Stomach (tissue), 9 donors: ENCODE data around the gene COL6A3. TPM values are rescaled to one million over a fixed set of nuclear protein-coding genes. Genes with fewer than 3 reads are reported as not detected.

Experiments
- DNase-seq, 2 donors: peaks; one replicate each; pipeline versions ENCODE4 v3.0.0 to v3.0.0-alpha.2; 2013 to 2019
- H3K27ac ChIP-seq, 5 donors: fragments of 200-600 bp in 4 of 5; sonication (generic) in 4 of 5; one replicate each; pipeline ENCODE4 v1.5.1; 2013 to 2019; ENCODE audit warnings: mild to moderate bottlenecking in 1 of 5, moderate library complexity in 1 of 5
- H3K27me3 ChIP-seq, 3 donors: fragments of 200-600 bp; sonication (generic); one replicate each; pipeline ENCODE4 v1.5.1; 2017 to 2019; ENCODE audit warnings: mixed run types in 1 of 3
- H3K36me3 ChIP-seq, 4 donors: fragments of 200-600 bp; sonication (generic); 1 replicate in 3 of 4; 2 replicates in 1 of 4; pipeline ENCODE4 v1.5.1; 2016 to 2019
- H3K4me1 ChIP-seq, 4 donors: fragments of 200-600 bp; sonication (generic); one replicate each; pipeline ENCODE4 v1.5.1; 2016 to 2019
- H3K4me3 ChIP-seq, 4 donors: fragments of 200-600 bp; sonication (generic) in 3 of 4; one replicate each; pipeline ENCODE4 v1.5.1; 2016 to 2019; ENCODE audit warnings: mild to moderate bottlenecking in 1 of 4
- H3K9me3 ChIP-seq, 4 donors: fragments of 200-600 bp; sonication (generic); one replicate each; pipeline ENCODE4 v1.5.1; 2016 to 2019
- EP300 ChIP-seq: sonication (generic); formaldehyde crosslinking; IDR thresholded peaks from one replicate; pipeline ENCODE4 v1.6.1; 2017; ENCODE audit warnings: antibody characterized with exemption
- POLR2A ChIP-seq, 4 donors: fragments of 450-650 bp; IDR thresholded peaks; one replicate each; pipeline ENCODE4 v1.6.1; 2016; ENCODE audit warnings: antibody characterized with exemption in 4 of 4, control low read depth in 2 of 4, mild to moderate bottlenecking in 1 of 4, moderate library complexity in 1 of 4
- POLR2AphosphoS5 ChIP-seq, 3 donors: sonication (generic); formaldehyde crosslinking; IDR thresholded peaks; one replicate each; pipeline ENCODE4 v1.6.1; 2016; ENCODE audit warnings: antibody characterized with exemption in 3 of 3
- WGBS, 5 donors: extraction: QIAGEN DNeasy Blood & Tissue Kit in 3 of 5; methylation state at CpG; one replicate each; pipeline versions ENCODE4 v1.1.5 to v1.1.7; 2013 to 2018; 5-methylcytosine and 5-hydroxymethylcytosine counted together
- intact Hi-C: fragments of 100-400 bp; cut with DNase I; formaldehyde crosslinking; loops from one replicate; pipeline ENCODE4 v1.15.1; 2023; ENCODE audit warnings: low total_unique reads
- polyA plus RNA-seq, 3 donors: library from polyadenylated mRNA; stranded (reverse); fragments of 200-250 nt; gene quantifications; one replicate each; pipeline ENCODE4 v1.2.3, GENCODE V29; 2013
- total RNA-seq, 5 donors: library from RNA; depleted of rRNA; stranded (reverse); fragments of >200 nt; gene quantifications; one replicate each; pipeline versions ENCODE4 v1.1.0 to v1.2.3, GENCODE V29; 2014 to 2016
- TF ChIP-seq, protein P1 (sequence below), 7 experiments: fragments of 450-650 bp in 4 of 7; fragments of 200-600 bp in 3 of 7; sonication (generic) in 3 of 7; IDR thresholded peaks; one replicate each; pipeline ENCODE4 v1.5.1; 2016 to 2019; ENCODE audit warnings: antibody characterized with exemption in 7 of 7, control low read depth in 2 of 7, mild to moderate bottlenecking in 1 of 7
- donor health status: healthy with polysubstance abuse.
- donor health status: Bipolar disorder and iron deficiency.
- donor health status: healthy.

The COL6A3 gene
- total and polyA plus RNA-seq, 8 donors: 9.3 to 411 (median 105) TPM

DNA sequence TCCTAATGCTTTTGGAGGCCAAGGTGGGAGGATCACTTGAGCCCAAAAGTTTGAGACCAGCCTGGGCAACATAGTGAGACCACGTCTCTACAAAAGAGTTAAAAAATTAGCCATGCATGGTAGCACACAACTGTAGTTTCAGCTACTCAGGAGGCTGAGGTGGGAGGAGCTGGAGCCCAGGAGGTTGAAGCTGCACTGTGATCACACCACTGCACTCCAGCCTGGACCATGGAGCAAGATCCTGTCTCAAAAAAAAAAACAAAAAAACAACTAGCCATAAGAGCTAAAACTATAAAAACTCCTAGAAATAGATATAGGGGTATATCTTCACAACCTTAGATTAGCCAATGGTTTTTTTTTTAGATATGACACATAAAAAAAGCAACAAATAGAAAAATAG is 16.9 kb upstream of the COL6A3 start:
- TF ChIP-seq, protein P1, sequence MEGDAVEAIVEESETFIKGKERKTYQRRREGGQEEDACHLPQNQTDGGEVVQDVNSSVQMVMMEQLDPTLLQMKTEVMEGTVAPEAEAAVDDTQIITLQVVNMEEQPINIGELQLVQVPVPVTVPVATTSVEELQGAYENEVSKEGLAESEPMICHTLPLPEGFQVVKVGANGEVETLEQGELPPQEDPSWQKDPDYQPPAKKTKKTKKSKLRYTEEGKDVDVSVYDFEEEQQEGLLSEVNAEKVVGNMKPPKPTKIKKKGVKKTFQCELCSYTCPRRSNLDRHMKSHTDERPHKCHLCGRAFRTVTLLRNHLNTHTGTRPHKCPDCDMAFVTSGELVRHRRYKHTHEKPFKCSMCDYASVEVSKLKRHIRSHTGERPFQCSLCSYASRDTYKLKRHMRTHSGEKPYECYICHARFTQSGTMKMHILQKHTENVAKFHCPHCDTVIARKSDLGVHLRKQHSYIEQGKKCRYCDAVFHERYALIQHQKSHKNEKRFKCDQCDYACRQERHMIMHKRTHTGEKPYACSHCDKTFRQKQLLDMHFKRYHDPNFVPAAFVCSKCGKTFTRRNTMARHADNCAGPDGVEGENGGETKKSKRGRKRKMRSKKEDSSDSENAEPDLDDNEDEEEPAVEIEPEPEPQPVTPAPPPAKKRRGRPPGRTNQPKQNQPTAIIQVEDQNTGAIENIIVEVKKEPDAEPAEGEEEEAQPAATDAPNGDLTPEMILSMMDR (IDR thresholded peaks at IDR 0.05): no peak
- TF ChIP-seq POLR2AphosphoS5 (IDR thresholded peaks at IDR 0.05) (no peak), EP300 (no peak), POLR2A (IDR thresholded peaks at IDR 0.05) (no peak)
- WGBS, 5 donors: 80 to 96% (median 81%) methylated on average over 1 of the region's 1 CpG
- H3K4me1 ChIP-seq: peaks cover 0 to 9% (median 0%) of the 10 kb centered on the region in 4 donors

DNA sequence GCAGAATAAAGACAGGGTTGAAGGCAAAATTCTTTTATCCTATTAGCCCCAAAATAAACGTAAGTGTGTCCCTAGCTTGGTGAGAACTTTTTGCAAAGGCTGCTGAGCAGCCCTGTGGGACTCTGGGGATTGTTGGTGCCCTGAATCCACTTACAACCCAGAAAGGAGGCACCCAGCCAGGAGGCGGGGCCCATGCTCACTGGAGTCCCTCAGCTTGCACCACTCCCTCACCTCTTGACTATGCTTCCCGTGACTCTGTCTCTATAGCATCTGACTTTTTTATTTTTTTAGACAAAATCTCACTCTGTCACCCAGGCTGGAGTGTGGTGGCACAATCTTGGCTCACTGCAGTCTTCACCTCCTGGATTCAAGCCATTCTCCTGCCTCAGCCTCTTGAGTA is 15.8 kb upstream of the COL6A3 start:
- intact Hi-C loops: no loop called here
- H3K4me3 ChIP-seq: no peak overlapping the region
- no peaks in the 10 kb centered on the region for H3K36me3 ChIP-seq
- no peak for DNase-seq
- no peak overlapping the region for H3K27ac ChIP-seq
- H3K4me1 ChIP-seq: peaks cover 0 to 9% (median 0%) of the 10 kb centered on the region in 4 donors
- no peaks in the 10 kb centered on the region for H3K9me3 ChIP-seq
- TF ChIP-seq, protein P1 (IDR thresholded peaks at IDR 0.05): no peak
- TF ChIP-seq EP300: no peak
- TF ChIP-seq POLR2AphosphoS5 (IDR thresholded peaks at IDR 0.05): no peak
- no peak for TF ChIP-seq POLR2A (IDR thresholded peaks at IDR 0.05)
- WGBS, 5 donors: 55 to 71% (median 61%) methylated on average over 3 of the region's 3 CpGs
- peaks cover 0 to 32% (median 0%) of the 10 kb centered on the region in 3 donors for H3K27me3 ChIP-seq

More for the DNA sequence above, 16.9 kb upstream of the COL6A3 start:
- Histone ChIP-seq H3K27ac (no peak overlapping the region), H3K36me3 (no peaks in the 10 kb centered on the region), H3K9me3 (no peaks in the 10 kb centered on the region), H3K27me3 (peaks cover 0 to 32% (median 0%) of the 10 kb centered on the region in 3 donors), H3K4me3 (no peak overlapping the region)
- intact Hi-C loops: no loop called here
- no peak for DNase-seq

DNA sequence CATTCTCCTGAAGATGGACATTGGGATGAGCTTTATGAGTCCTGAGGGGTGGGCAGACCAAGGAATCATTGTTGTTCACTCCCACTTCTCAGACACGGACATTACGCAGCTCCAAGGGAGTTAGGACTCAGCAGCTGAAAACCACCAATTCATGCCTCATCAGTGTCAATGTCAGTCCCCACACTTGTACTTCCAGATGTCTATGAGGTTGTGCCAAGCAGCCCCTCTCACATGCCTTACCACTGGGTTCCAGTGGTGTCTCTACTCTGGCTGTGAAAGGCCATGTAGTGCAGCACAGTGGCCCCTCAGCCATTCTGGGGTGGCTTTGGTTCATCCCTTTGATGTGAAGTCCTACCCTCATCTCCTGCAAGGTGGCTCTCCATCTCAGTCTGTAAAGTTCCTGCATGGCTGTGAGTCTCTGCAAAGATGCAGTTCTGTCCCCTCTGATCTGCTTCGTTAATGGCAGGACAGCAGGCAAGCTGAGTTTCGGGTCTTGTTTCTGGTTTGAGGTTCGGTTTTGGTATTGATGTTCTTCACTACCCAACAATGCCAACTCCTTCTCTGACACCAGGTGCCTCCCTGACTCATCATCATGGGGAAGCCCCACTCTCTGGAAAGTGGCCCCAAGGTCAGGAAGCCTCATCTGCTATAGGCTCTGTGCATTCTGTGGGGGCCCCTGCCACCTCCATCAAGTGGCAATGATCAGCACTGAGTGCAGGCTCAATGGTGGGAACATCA is 14.0 kb upstream of the COL6A3 start:
- DNase-seq: no peak

DNA sequence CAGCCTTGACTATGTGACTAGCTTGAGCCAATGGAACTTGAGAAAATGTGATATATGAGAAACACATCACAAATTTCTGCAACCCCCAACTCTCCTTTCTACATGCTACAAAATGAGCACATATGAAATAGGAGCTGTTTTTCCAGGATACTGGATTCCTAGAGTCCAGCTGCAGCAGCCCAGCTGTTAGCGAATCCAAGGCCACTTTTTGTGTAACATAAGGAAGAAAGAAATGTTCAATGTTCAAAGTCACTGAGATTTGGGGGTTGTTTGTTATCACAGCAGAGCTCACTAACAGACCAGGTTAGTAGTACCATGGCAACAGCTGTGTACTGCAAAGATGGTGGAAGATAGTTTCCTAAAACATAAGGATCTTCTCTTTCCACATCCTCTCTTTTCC is 12.6 kb upstream of the COL6A3 start:
- Histone ChIP-seq H3K27ac (no peak overlapping the region), H3K27me3 (peaks cover 0 to 25% (median 0%) of the 10 kb centered on the region in 3 donors), H3K9me3 (no peaks in the 10 kb centered on the region), H3K4me3 (no peak overlapping the region), H3K36me3 (no peaks in the 10 kb centered on the region), H3K4me1 (peaks cover 6 to 8% (median 7%) of the 10 kb centered on the region in 4 donors)
- TF ChIP-seq POLR2AphosphoS5 (IDR thresholded peaks at IDR 0.05) (no peak), EP300 (no peak), POLR2A (IDR thresholded peaks at IDR 0.05) (no peak)
- TF ChIP-seq, protein P1 (IDR thresholded peaks at IDR 0.05): no peak
- intact Hi-C loops: no loop called here
- WGBS, 5 donors: 88 to 100% (median 97%) methylated on average over 1 of the region's 1 CpG
- no peak for DNase-seq

More for the DNA sequence above, 14.0 kb upstream of the COL6A3 start:
- peaks cover 0 to 21% (median 0%) of the 10 kb centered on the region in 3 donors for H3K27me3 ChIP-seq
- no peak overlapping the region for H3K4me3 ChIP-seq
- no peaks in the 10 kb centered on the region for H3K36me3 ChIP-seq
- intact Hi-C loops: no loop called here
- no peaks in the 10 kb centered on the region for H3K9me3 ChIP-seq
- 88 to 98% (median 91%) methylated on average over 5 of the region's 5 CpGs for WGBS, 5 donors
- no peak overlapping the region for H3K27ac ChIP-seq
- peaks cover 0 to 6% (median 0%) of the 10 kb centered on the region in 4 donors for H3K4me1 ChIP-seq
- TF ChIP-seq POLR2AphosphoS5 (IDR thresholded peaks at IDR 0.05): no peak
- TF ChIP-seq POLR2A (IDR thresholded peaks at IDR 0.05): no peak
- no peak for TF ChIP-seq EP300
- TF ChIP-seq, protein P1 (IDR thresholded peaks at IDR 0.05): no peak
